Endothelial cell of umbilical vein (primary cell): ENCODE measurements around the gene RAD51B. TPM values are rescaled to one million over a fixed set of nuclear protein-coding genes. Genes with fewer than 3 reads are reported as not detected.

Experiments used
- BruUV-seq: library from RNA; stranded (reverse); fragments of 400-500 nt; replicated peaks from 2 replicates; lab custom pipeline; 2021; lab: Mats Ljungman, UMichigan
- CTCF ChIA-PET: fragments of 300-600, 350-600 bp; sonication (Branson Sonifier 250); formaldehyde crosslinking; loops from one replicate; lab custom pipeline; 2021; ENCODE audit warnings: antibody characterized with exemption, inconsistent platforms; lab: Charles Lee
- POLR2A ChIA-PET: fragments of 300-600, 350-600 bp; sonication (Branson Sonifier 250); formaldehyde crosslinking; loops from one replicate; lab custom pipeline; 2021; ENCODE audit warnings: antibody characterized with exemption, inconsistent platforms; lab: Charles Lee
- DNase-seq: peaks from one replicate; pipeline ENCODE4 v3.0.0-alpha.2; 2011; ENCODE audit warnings: low read depth, low spot score
- FAIRE-seq: peaks from 2 replicates; lab custom pipeline; 2011; peaks lifted over from hg19 to GRCh38; lab: Jason Lieb, UNC
- H2AFZ ChIP-seq: 2 replicates; pipeline ENCODE4 v1.6.0; 2012; ENCODE audit warnings: low read depth, low read length, control low read depth, inconsistent platforms
- H3K27ac ChIP-seq: 2 replicates; pipeline ENCODE4 v1.5.1; 2011; ENCODE audit warnings: low read depth, mild to moderate bottlenecking, control low read depth, low read length, moderate library complexity; ENCODE audit not compliant: insufficient read depth
- H3K27me3 ChIP-seq, 2 experiments: 2 replicates each; pipeline versions ENCODE4 v1.6.0 to v1.6.1; 2011; ENCODE audit warnings: low read length in 2 of 2, mixed read lengths in 1 of 2; ENCODE audit not compliant: control insufficient read depth in 2 of 2, insufficient read depth in 2 of 2
- H3K36me3 ChIP-seq, 2 experiments: 2 replicates in 1 of 2; 3 replicates in 1 of 2; pipeline ENCODE4 v1.5.1; 2011; ENCODE audit warnings: low read length in 2 of 2, mild to moderate bottlenecking in 1 of 2, moderate library complexity in 1 of 2; ENCODE audit not compliant: control insufficient read depth in 2 of 2, insufficient read depth in 2 of 2; ENCODE audit errors: extremely low read depth in 1 of 2
- H3K4me1 ChIP-seq: 3 replicates; pipeline ENCODE4 v1.5.1; 2011; ENCODE audit warnings: mild to moderate bottlenecking, low read length; ENCODE audit not compliant: control insufficient read depth, insufficient read depth; ENCODE audit errors: extremely low read depth
- H3K4me2 ChIP-seq: 2 replicates; pipeline ENCODE4 v1.6.1; 2011; ENCODE audit warnings: low read length, control low read depth, mixed read lengths; ENCODE audit not compliant: insufficient read depth
- H3K4me3 ChIP-seq, 3 experiments: fragments of 200-600 bp in 1 of 3; sonication (generic), shearing (Covaris generic) in 1 of 3; replicated peaks in 1 of 3; 2 replicates each; pipeline ENCODE4 v1.5.1; 2011 to 2016; ENCODE audit warnings: control low read depth in 3 of 3, low read length in 3 of 3, mild to moderate bottlenecking in 2 of 3, inconsistent platforms in 1 of 3, low read depth in 1 of 3, moderate library complexity in 1 of 3; ENCODE audit not compliant: insufficient read depth in 1 of 3
- H3K79me2 ChIP-seq: 2 replicates; pipeline ENCODE4 v1.6.0; 2012; ENCODE audit warnings: low read length, inconsistent platforms; ENCODE audit not compliant: control insufficient read depth, insufficient read depth
- H3K9ac ChIP-seq: replicated peaks from 2 replicates; pipeline ENCODE3; 2011; ENCODE audit warnings: low read length, control low read depth; ENCODE audit not compliant: insufficient read depth; ENCODE audit errors: extremely low read depth
- H3K9me1 ChIP-seq: replicated peaks from 3 replicates; pipeline ENCODE4 v1.6.0; 2011; ENCODE audit warnings: mild to moderate bottlenecking, low read length; ENCODE audit not compliant: control insufficient read depth, insufficient read depth; ENCODE audit errors: extremely low read depth
- H3K9me3 ChIP-seq: replicated peaks from 2 replicates; pipeline ENCODE4 v1.5.1; 2012; ENCODE audit warnings: low read length, inconsistent platforms; ENCODE audit not compliant: control insufficient read depth, insufficient read depth
- H4K20me1 ChIP-seq: replicated peaks from 2 replicates; pipeline ENCODE3; 2011; ENCODE audit warnings: mild to moderate bottlenecking, low read length; ENCODE audit not compliant: control insufficient read depth, insufficient read depth; ENCODE audit errors: extremely low read depth
- FOS ChIP-seq: IDR thresholded peaks from 2 replicates; pipeline ENCODE4 v1.6.1; 2011; ENCODE audit warnings: mild to moderate bottlenecking, low read length, moderate library complexity, borderline replicate concordance; ENCODE audit not compliant: insufficient read depth
- MYC ChIP-seq: IDR thresholded peaks from one replicate; pipeline ENCODE4 v1.6.1; 2011; ENCODE audit warnings: mild to moderate bottlenecking, low read depth, low read length
- POLR2A ChIP-seq: IDR thresholded peaks from 2 replicates; pipeline ENCODE4 v1.6.1; 2012; ENCODE audit warnings: low read depth, mild to moderate bottlenecking, control low read depth, low read length
- dilution Hi-C: fragments of 300-500 bp; cut with MboI; formaldehyde crosslinking; loops from one replicate; pipeline ENCODE4 v1.15.0; 2019; ENCODE audit warnings: low sequenced_read_pairs; ENCODE audit not compliant: extremely low pct_ligation_motif_present
- intact Hi-C: fragments of 100-400 bp; cut with micrococcal nuclease; formaldehyde crosslinking; loops from one replicate; pipeline ENCODE4 v1.10.0; 2022
- polyA plus RNA-seq, 4 experiments: library from polyadenylated mRNA; depleted of rRNA in 3 of 4; stranded (reverse) in 3 of 4; unstranded in 1 of 4; fragments of >200 nt; gene quantifications; 2 replicates each; pipeline versions ENCODE4 v1.2.1 to v1.2.3, GENCODE V29; 2011 to 2012; ENCODE audit warnings: missing spikeins in 1 of 4
- total RNA-seq: library from RNA; stranded (reverse); gene quantifications from 2 replicates; pipeline ENCODE4 v1.2.3, GENCODE V29; 2021
- TF ChIP-seq, protein P1 (sequence below), 2 donors: IDR thresholded peaks; 1 replicate in 1 of 2; 2 replicates in 1 of 2; pipeline ENCODE4 v1.5.1; 2011; ENCODE audit warnings: low read length in 2 of 2, mild to moderate bottlenecking in 2 of 2, moderate library complexity in 2 of 2, control low read depth in 1 of 2, inconsistent platforms in 1 of 2, low read depth in 1 of 2; ENCODE audit not compliant: insufficient read depth in 1 of 2; ENCODE audit errors: extremely low read depth in 1 of 2
- TF ChIP-seq, protein P2 (sequence below): IDR thresholded peaks from 2 replicates; pipeline ENCODE4 v1.6.1; 2011; ENCODE audit not compliant: insufficient read depth, insufficient read length

Gene RAD51B
- total and polyA plus RNA-seq, 2 donors (not counting 3 experiments of a cell fraction or from before 2014, with no cell fraction given) = 3.9 to 19.0 TPM

DNA sequence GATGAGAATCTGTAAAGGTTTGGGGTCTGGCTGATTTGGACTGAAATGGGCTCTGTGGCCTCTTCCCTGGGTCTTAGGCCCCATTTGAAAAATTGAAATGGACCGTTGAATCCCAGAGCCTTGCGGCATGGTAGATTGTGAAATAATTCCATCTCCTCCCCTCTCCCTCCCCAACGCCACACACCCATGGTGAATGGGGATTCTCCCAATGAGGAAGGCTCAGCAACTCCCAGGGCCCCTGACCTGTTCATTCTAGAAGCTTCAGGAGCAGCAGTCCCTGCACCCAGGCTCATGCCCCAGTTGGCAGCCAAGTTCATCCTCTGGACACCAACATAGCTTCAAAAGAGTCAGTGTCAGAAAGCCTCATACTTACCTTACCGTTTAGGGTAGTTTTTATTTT is 755.8 kb downstream of the RAD51B start:
- Histone ChIP-seq H2AFZ (no peak overlapping the region), H3K27ac (peak overlapping the region; percentile 5), H3K9me3 (no peaks in the 10 kb centered on the region), H3K9me1 (no peaks in the 10 kb centered on the region), H3K4me1 (peaks cover 43% of the 10 kb centered on the region), H3K4me3 (no peak overlapping the region), H3K27me3 (no peaks in the 10 kb centered on the region), H3K4me2 (no peak overlapping the region), H3K79me2 (no peaks in the 10 kb centered on the region), H3K9ac (no peak overlapping the region), H4K20me1 (no peaks in the 10 kb centered on the region), H3K36me3 (no peaks in the 10 kb centered on the region)
- CTCF ChIA-PET = interaction anchor here (0.9 to 1.9 kb wide), 2 partner anchors 21 to 241 kb away, joined by 3 to 4 read pairs; no protein-coding TSS in a partner anchor
- DNase-seq = no peak
- TF ChIP-seq, protein P1, sequence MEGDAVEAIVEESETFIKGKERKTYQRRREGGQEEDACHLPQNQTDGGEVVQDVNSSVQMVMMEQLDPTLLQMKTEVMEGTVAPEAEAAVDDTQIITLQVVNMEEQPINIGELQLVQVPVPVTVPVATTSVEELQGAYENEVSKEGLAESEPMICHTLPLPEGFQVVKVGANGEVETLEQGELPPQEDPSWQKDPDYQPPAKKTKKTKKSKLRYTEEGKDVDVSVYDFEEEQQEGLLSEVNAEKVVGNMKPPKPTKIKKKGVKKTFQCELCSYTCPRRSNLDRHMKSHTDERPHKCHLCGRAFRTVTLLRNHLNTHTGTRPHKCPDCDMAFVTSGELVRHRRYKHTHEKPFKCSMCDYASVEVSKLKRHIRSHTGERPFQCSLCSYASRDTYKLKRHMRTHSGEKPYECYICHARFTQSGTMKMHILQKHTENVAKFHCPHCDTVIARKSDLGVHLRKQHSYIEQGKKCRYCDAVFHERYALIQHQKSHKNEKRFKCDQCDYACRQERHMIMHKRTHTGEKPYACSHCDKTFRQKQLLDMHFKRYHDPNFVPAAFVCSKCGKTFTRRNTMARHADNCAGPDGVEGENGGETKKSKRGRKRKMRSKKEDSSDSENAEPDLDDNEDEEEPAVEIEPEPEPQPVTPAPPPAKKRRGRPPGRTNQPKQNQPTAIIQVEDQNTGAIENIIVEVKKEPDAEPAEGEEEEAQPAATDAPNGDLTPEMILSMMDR (IDR thresholded peaks at IDR 0.05; ENCODE audit: extremely low read depth in 1 of 2, insufficient read depth in 1 of 2, low read depth in 1 of 2, low read length in 2 of 2) = no peak
- TF ChIP-seq MYC (no peak), POLR2A (no peak)
- TF ChIP-seq, protein P2, sequence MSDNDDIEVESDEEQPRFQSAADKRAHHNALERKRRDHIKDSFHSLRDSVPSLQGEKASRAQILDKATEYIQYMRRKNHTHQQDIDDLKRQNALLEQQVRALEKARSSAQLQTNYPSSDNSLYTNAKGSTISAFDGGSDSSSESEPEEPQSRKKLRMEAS = no peak
- intact Hi-C loops = loop anchor here (5.0 to 10.0 kb wide), 3 partner anchors 78 to 631 kb away; no protein-coding TSS in a partner anchor
- no peak for FAIRE-seq
- POLR2A ChIA-PET = interaction anchor here (2.5 kb wide), 1 partner anchor 218 kb away, joined by 8 read pairs; the partner anchor contains the start of gene ZFP36L1
- dilution Hi-C loops = no loop called here
- no TSS peak for BruUV-seq

DNA sequence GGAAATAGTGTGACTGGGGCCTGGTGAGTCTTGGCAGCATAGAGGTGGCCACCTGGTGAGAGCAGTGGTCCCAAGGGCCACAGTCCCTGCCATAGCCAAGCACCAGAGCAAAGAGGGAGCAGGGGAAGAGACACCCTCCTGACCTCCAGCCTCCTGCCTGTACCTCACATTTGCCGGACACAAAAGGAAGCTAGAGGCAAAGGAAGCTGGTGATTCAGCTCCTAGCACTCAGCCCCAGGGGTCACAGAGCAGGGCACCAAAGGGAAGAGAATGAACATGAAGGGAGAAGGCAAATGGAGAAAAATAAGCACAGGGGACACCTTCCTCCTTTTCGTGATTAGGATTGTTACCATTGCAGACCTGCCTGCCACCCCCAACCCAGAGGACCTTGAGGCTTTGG is 756.5 kb downstream of the RAD51B start:
- no peak overlapping the region for H3K9ac ChIP-seq
- H3K4me2 ChIP-seq = no peak overlapping the region
- dilution Hi-C loops = no loop called here
- H3K27ac ChIP-seq = peak overlapping the region; percentile 77
- BruUV-seq = no TSS peak
- H3K4me1 ChIP-seq = peaks cover 40% of the 10 kb centered on the region
- H2AFZ ChIP-seq = no peak overlapping the region
- H3K4me3 ChIP-seq = no peak overlapping the region
- H3K9me1 ChIP-seq = no peaks in the 10 kb centered on the region
- ChIA-PET POLR2A (interaction anchor here (1.3 to 2.5 kb wide), 2 partner anchors 216 to 217 kb away, joined by 3 to 8 read pairs; partner anchors contain the start of gene ZFP36L1), CTCF (interaction anchor here (1.9 kb wide), 1 partner anchor 240 kb away, joined by 4 read pairs; no protein-coding TSS in a partner anchor)
- no peaks in the 10 kb centered on the region for H3K27me3 ChIP-seq
- no peaks in the 10 kb centered on the region for H4K20me1 ChIP-seq
- DNase-seq (peak; percentile 59), FAIRE-seq (no peak)
- H3K9me3 ChIP-seq = no peaks in the 10 kb centered on the region
- intact Hi-C loops = loop anchor here (1.0 to 10.0 kb wide), 6 partner anchors 22 to 631 kb away; no protein-coding TSS in a partner anchor
- no peaks in the 10 kb centered on the region for H3K36me3 ChIP-seq
- no peaks in the 10 kb centered on the region for H3K79me2 ChIP-seq
- TF ChIP-seq FOS (peak; percentile 52), POLR2A (no peak)
- TF ChIP-seq, protein P1 (IDR thresholded peaks at IDR 0.05; ENCODE audit: extremely low read depth in 1 of 2, insufficient read depth in 1 of 2, low read depth in 1 of 2, low read length in 2 of 2) = no peak
